Forelimb muscle (tissue), 1 donor: ENCODE data around the gene ART4. TPM values are rescaled to one million over a fixed set of nuclear protein-coding genes. Genes with fewer than 3 reads are reported as not detected.

Experiments used
- DNase-seq: peaks from one replicate; pipeline ENCODE4 v3.0.0-alpha.2; 2013; ENCODE audit warnings: low read depth
- polyA plus RNA-seq: library from polyadenylated mRNA; unstranded; fragments of 120-200 nt; gene quantifications from one replicate; pipeline ENCODE4 v1.2.1, GENCODE V29; 2013; ENCODE audit not compliant: insufficient read length

ART4 gene
- 0.19 TPM for polyA plus RNA-seq

DNA sequence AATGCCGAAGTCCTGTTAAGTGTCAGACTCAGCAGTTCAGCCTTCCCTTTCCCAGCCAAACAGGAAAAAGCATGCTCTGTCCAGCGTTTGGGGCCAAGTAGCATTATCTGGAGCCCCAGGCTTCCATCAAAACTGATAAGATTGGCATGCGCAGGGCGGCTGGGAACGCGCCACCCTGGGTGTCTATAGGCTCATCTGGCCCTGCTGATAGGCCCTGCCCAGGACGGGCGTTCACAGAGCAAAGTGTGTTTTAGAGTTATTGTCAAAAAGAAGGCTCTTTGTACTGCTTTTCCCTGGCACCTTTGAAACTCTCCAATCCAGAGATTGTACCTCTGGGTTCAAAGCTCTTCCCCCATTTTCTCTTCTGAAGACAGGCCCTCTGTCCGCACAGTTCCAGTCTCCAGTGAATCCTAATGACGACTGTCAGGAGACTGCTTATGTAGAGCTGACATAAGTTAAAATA lies at the start of gene ART4:
TSS of gene ART4 (minus strand) at position 102 of the 463 bp plus-strand sequence. CDS start 413 bp downstream, outside the sequence.
- DNase-seq: no peak

DNA sequence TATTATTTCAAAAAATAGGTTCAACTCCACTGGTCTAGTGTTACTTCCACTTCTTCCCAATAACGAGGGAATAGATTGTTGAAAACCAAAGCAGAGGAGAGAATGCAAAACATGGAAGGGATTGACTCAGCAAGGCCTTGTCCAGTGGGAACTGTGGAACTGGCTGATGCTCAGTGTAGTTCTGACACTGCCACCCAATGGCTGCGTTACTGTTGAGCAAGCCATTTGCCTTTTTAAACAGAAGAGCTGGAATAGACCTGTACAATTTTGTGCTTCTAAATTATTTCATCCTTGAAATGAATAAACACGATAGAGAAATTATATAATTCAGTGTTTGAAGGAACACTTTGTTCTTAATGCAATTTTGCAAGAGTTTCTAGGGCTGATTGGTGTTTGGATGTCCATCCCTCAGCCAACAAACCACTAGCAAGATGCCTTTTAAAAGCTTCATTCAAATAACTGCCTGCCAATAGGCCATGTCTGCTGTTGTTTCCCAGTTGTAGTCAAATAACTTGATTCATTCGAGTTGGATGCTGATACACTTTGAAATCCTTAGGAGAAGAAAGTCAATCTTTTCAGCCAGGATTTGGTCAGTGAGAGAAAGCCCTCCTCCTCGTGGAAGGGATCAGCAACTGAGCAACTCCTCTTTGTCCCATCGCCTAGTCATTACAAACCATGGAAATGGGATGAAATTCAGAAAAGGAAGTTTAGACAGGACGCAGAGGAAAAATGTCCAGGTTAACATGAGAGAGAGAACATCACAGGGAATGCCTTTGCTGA lies 49.6 kb upstream of the ART4 start:
- peak; percentile 74 for DNase-seq

DNA sequence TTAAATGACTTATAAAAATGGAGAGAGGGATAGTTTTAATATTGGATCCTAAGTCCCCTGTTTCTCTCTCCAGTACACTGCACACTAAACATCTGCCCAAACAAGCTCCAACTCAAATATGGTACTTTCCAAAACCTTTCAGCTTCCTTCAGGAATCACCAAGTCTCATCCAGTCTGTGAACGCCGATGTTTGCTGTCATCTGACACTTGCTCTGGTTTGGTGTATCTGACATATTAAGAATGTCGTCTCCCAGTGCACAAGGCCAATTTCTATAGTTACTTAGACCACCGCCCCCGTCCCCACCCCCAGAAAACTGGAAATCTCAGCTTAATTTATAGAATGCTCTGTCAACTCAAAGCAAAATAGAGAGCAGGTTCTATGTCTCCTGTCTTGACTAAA lies 47.4 kb upstream of the ART4 start:
- DNase-seq: no peak

- DNase-seq: no peak
Measured at GRCh38 chr12:14886271-14886670, 42.9 kb upstream of the ART4 start.

DNA sequence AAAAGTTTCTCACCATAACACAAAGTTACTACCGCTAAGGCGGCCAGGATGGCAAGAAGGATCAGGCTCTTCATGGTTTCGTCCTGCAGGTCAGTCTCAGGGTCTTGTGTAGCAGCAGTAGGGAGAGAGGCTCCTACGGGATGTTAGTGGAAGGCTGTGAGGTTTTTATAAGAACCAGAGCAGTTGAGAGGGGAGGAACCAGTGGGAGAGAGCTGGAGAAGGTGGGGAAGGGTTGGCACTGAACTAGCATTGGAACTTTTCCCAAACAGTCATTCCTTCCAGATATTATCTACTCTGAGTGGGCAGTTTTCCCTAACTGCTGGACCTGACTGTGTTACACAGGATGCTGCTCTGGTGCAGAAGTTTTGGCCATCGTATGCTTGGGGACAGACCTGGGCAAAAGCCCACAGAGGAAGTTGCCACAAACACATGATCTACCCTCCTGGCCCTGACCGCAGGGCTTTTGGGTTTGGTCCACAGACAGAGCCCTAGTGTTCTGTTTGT lies 42.4 kb upstream of the ART4 start, which contains the start of gene MGP:
TSS of gene MGP (minus strand) at position 137 of the 504 bp plus-strand sequence. CDS start at position 74, 63 bp downstream.
- DNase-seq: peak; percentile 80

DNA sequence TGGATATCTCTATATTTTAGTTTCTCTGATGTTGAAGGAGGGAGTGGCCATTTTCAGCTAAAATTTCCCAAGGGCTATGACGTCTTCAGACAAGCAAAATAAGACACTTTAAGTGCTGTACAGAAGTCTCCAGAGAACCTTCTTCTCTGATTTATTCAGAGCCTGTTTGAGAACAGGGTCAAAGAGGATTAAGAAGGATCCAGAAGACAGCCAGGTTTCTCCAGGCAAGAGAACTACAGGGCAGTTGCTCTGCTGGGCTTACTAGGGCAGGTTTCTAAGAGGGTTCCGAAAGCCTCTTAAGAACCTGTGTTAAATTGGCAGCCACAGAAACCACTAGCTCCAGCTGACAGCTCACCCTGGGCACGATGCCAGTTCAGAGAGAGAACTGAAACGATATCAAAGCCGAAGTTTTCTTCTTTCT lies 41.1 kb upstream of the ART4 start:
- DNase-seq: peak; percentile 84

DNA sequence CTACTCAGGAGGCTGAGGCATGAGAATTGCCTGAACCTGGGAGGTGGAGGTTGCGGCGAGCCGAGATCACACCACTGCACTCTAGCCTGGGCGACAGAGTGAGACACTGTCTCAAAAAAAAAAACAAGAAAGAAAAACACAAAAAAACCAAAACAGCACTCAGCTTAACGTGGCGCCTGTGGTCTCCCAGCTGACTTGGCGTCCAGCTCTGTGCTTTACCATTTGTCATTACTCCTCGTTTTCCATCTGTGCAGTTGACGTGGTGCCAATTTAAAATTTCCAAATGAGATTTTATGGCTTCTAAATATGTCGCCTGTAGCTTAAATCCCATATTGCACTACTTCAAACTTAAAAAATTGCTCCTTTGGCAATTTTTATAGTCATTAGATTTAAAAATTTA lies 40.4 kb upstream of the ART4 start:
- peak; percentile 87 for DNase-seq

GRCh38 chr12:14880890-14881453 lies 37.6 kb upstream of the ART4 start:
- DNase-seq: no peak

DNA sequence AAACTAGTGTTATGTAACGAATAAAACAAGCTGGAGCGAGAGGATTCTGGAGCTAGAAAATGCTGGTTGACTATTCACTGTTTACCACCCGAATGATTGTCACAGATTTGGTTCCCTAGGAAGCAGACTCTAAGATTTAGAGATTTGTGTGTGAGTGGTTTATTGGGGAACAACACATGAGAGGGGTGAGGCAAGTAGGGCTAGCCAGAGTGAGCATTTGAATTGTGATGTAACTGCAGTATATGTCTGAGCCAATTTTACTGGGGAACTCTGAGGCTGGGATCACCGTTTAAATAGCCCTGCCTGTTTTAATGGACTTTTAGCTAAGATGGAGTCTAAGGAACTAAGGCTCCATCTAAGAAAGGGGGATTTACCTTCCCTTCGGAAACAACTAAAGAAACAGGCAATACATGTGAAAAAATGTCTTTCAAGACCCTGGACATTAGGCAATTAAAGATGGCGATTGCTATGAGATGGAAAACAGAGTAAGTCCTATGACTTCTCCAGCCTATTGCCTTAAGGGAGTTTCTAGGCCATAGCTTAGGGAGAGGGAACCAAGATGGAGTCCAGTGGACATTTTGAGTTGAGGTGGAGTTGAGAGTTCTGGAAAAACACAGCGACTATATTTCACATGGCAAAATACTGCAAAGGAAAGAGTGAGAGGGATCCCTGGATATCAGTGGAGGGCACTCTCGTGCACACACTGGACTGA lies 36.1 kb upstream of the ART4 start:
- no peak for DNase-seq

- DNase-seq: no peak
Measured at GRCh38 chr12:14878488-14878887, 35.2 kb upstream of the ART4 start.

GRCh38 chr12:14876833-14877232 lies 33.5 kb upstream of the ART4 start:
- no peak for DNase-seq

DNA sequence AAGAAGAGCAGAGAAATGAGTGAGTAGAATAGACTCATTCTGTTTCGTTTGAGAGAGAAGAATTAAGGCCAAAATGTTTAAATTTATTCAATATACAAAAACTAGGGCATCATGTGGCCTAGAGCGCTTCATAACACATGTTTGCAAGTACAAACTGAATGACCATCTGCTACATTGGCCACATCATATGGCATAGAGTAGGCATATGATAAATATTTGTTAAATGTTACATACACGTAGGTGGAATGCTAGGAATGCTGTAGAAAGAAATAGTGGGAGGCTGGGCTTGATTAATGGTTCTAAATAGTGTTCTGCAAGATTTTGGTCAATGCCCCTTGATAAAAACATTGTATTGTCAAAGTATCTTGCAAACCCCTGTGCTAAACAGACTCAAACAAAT lies 31.6 kb upstream of the ART4 start:
- DNase-seq: no peak

DNA sequence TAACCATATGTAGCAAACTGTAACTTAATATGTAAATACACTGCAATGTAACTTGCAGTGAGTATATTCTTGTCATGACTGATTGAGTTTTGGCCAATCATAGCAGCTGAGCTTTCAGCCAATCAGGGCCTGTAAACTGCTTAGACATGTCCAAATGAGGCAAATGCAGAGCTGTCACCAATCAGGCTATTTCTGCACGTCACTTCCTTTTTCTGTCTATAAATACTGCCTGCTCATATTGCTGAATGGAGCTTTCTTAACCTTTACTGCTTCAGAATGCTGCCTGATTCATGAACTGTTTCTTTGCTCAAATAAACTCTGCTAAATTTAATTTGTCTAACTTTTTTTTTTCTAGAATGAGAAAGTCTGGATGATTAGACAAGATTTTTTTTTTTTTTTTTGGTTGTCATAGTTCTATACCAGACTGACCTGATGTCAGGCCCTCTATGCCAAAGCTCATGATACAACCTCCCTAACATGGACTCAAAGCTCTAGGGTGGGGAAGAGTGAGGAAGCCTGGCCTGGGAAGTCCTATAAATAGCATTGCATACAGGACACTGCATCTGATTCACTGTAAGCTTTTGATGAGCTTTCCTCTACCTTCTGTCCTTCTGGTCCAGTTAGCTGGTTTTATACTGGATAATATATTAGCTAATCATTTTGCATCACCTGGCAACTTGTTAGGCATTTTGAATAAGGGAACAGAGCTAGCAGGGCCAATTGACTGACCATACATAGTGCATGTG lies 30.3 kb upstream of the ART4 start:
- no peak for DNase-seq

DNA sequence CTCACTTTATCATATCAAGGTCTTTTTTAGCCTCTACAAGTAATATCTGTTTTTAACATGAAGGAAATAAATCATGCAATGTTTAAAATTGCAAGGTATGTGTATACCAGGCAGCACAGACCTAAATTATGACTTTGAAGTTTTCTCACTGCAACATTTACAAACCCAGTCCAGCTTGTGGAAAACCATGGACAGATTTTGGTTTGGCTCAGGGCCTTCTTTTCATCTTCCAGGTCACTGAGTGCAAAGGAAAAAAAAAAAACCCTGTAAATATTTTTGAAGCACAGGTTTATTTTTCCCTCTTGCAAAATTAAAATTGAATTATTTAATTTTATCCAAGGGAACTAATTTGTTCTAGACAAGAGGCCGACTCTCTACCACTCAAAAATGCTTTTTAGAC lies 28.6 kb upstream of the ART4 start:
- no peak for DNase-seq

- no peak for DNase-seq
Measured at GRCh38 chr12:14871247-14871646, 27.9 kb upstream of the ART4 start.

GRCh38 chr12:14868916-14869506 lies 25.7 kb upstream of the ART4 start:
- DNase-seq: no peak

GRCh38 chr12:14860490-14860889 lies 17.2 kb upstream of the ART4 start:
- no peak for DNase-seq

- no peak for DNase-seq
Measured at GRCh38 chr12:14858513-14858912, 15.2 kb upstream of the ART4 start.

DNA sequence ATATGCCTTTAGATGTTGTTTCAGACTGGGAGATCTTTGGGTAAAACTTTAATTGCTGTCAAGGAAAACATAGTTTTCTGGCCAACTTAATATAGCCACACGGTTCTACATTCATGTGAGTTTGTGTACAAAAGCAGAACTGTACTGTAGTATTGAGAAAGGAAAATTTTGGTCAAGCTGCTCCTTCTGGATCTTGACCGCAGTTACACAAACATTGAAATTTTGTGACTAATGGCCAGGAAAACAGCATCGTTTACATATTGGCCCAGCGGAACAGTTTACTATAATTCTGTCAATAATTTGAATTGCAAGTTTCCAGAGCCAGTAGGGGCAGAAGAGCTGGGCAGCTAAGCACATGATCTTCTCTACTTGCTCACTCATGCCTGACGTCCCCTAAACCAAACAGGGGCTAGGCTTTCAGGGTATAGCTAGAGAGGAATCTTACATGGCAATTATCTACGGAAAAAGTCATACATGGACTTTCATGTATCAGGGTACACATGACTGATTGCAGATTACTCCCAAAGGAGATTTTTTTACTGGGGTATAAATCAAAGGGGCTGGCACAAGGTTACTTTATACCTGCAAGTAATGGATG lies 11.4 kb upstream of the ART4 start:
- no peak for DNase-seq

DNA sequence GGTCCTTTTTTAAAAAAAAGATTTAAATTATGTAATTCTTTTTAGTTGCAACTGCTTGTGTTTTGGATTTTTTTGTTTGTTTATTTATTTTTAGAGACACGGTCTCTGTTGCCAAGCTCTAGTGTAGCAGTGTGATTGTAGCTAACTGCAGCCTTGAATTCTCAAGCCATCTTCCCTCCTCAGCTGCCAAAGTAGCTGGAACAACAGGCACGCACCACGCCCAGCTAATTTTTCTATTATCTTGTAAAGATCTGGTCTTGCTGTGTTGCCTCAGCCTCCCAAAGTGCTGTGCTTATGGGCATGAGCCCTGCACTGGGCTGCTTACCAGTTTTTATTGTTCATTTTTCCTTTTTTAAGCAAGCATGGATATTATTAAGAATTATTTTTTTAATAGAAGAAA lies 10.6 kb upstream of the ART4 start:
- no peak for DNase-seq

DNA sequence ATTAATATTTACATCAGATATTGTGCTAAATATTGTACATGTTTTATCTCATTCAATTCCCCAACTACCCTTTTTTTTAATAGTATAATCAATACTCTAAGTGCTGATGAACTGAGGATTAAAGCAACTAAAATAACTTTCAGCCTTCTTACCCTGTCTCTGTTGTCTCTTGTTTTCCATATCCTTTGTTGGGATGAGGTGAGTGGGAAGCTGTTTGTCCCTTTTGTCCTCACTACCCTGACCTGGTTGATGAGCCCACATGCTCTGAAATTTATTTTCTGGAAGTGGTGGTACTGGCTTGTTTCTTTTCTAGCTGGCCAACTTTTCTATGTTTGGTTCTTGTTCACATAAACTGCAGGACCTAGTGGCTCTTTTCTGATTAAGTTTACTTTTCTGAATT lies 9.6 kb upstream of the ART4 start:
- no peak for DNase-seq
